ENCODE data around the gene SERPINA6. TPM values are rescaled to one million over a fixed set of nuclear protein-coding genes. Genes with fewer than 3 reads are reported as not detected.

The SERPINA6 gene
- total RNA-seq, 1 experiment from 2014 or later, result 4.5 TPM

- no peak for TF ChIP-seq CTCF (IDR thresholded peaks at IDR 0.05; ENCODE audit: unreplicated experiment)
- no peak for DNase-seq
- BruUV-seq (replicated peaks), result no TSS peak
- no peaks in the 10 kb centered on the region for H3K36me3 Mint-ChIP-seq (ENCODE audit: insufficient read depth, unreplicated experiment)
- peaks cover 14% of the 10 kb centered on the region for H3K4me1 Mint-ChIP-seq (ENCODE audit: low read depth, unreplicated experiment)
- intact Hi-C loops (cut with micrococcal nuclease; ENCODE audit: unreplicated experiment), result no loop called here
- CTCF ChIA-PET, result no interaction called here
- H3K27ac Mint-ChIP-seq (ENCODE audit: unreplicated experiment), result no peak overlapping the region
- no peaks in the 10 kb centered on the region for H3K27me3 Mint-ChIP-seq (ENCODE audit: unreplicated experiment)
- no peaks in the 10 kb centered on the region for H3K9me3 Mint-ChIP-seq (ENCODE audit: low read depth, unreplicated experiment)
- no peak overlapping the region for H3K4me3 Mint-ChIP-seq (ENCODE audit: low read depth, unreplicated experiment)
These were observed 39.5 kb upstream of the SERPINA6 start for GRCh38 chr14:94362614-94363133.

GRCh38 chr14:94361682-94362081, 38.5 kb upstream of the SERPINA6 start:
- CTCF ChIA-PET, result no interaction called here
- no peaks in the 10 kb centered on the region for H3K27me3 Mint-ChIP-seq (ENCODE audit: unreplicated experiment)

GRCh38 chr14:94360945-94361565, 37.9 kb upstream of the SERPINA6 start:
- no peak for TF ChIP-seq CTCF (IDR thresholded peaks at IDR 0.05; ENCODE audit: unreplicated experiment)
- Mint-ChIP-seq H3K27me3 (ENCODE audit: unreplicated experiment) (no peaks in the 10 kb centered on the region), H3K4me3 (ENCODE audit: low read depth, unreplicated experiment) (no peak overlapping the region)

More at GRCh38 chr14:94361682-94362081, 38.5 kb upstream of the SERPINA6 start:
- Mint-ChIP-seq H3K27ac (ENCODE audit: unreplicated experiment) (no peak overlapping the region), H3K36me3 (ENCODE audit: insufficient read depth, unreplicated experiment) (no peaks in the 10 kb centered on the region), H3K4me1 (ENCODE audit: low read depth, unreplicated experiment) (peaks cover 18% of the 10 kb centered on the region), H3K4me3 (ENCODE audit: low read depth, unreplicated experiment) (no peak overlapping the region), H3K9me3 (ENCODE audit: low read depth, unreplicated experiment) (no peaks in the 10 kb centered on the region)
- no peak for TF ChIP-seq CTCF (IDR thresholded peaks at IDR 0.05; ENCODE audit: unreplicated experiment)
- no peak for DNase-seq
- intact Hi-C loops (cut with micrococcal nuclease; ENCODE audit: unreplicated experiment), result no loop called here
- no TSS peak for BruUV-seq (replicated peaks)

GRCh38 chr14:94357166-94357565, 34.0 kb upstream of the SERPINA6 start:
- no peak for DNase-seq
- Mint-ChIP-seq H3K4me1 (ENCODE audit: low read depth, unreplicated experiment) (peaks cover 36% of the 10 kb centered on the region), H3K27ac (ENCODE audit: unreplicated experiment) (no peak overlapping the region), H3K4me3 (ENCODE audit: low read depth, unreplicated experiment) (no peak overlapping the region), H3K9me3 (ENCODE audit: low read depth, unreplicated experiment) (peaks cover under 1% of the 10 kb centered on the region), H3K36me3 (ENCODE audit: insufficient read depth, unreplicated experiment) (no peaks in the 10 kb centered on the region), H3K27me3 (ENCODE audit: unreplicated experiment) (no peaks in the 10 kb centered on the region)
- no peak for TF ChIP-seq CTCF (IDR thresholded peaks at IDR 0.05; ENCODE audit: unreplicated experiment)
- CTCF ChIA-PET, result interaction anchor here (1.0 kb wide), 1 partner anchor 15 kb away, joined by 3 read pairs; no protein-coding TSS in a partner anchor
- no TSS peak for BruUV-seq (replicated peaks)
- intact Hi-C loops (cut with micrococcal nuclease; ENCODE audit: unreplicated experiment), result no loop called here

More at GRCh38 chr14:94360945-94361565, 37.9 kb upstream of the SERPINA6 start:
- intact Hi-C loops (cut with micrococcal nuclease; ENCODE audit: unreplicated experiment), result no loop called here
- Mint-ChIP-seq H3K4me1 (ENCODE audit: low read depth, unreplicated experiment) (peaks cover 24% of the 10 kb centered on the region), H3K9me3 (ENCODE audit: low read depth, unreplicated experiment) (no peaks in the 10 kb centered on the region), H3K36me3 (ENCODE audit: insufficient read depth, unreplicated experiment) (no peaks in the 10 kb centered on the region), H3K27ac (ENCODE audit: unreplicated experiment) (no peak overlapping the region)
- DNase-seq, result no peak
- CTCF ChIA-PET, result no interaction called here
- BruUV-seq (replicated peaks), result no TSS peak

Data from Calu3 (cell line).